RWPE1 (cell line): ENCODE results near the gene FOXP4.

Source experiments
- CTCF ChIA-PET: fragments of 350-600 bp; sonication (Branson Sonifier 250); formaldehyde crosslinking; extraction: SDS; loops from one replicate; lab custom pipeline; 2021; lab: Yijun Ruan, JAX
- POLR2A ChIA-PET: fragments of 400-600 bp; formaldehyde crosslinking; extraction: SDS; loops from one replicate; lab custom pipeline; 2020; ENCODE audit warnings: antibody characterized with exemption; ENCODE audit not compliant: low non-redundant PET; lab: Yijun Ruan, JAX
- DNase-seq: peaks from one replicate; pipeline ENCODE4 v3.0.0; 2012; ENCODE audit warnings: low spot score
- H3K27ac ChIP-seq: fragments of 450-650 bp; 2 replicates; pipeline ENCODE4 v1.5.1; 2017
- CTCF ChIP-seq: fragments of 450-650 bp; conservative IDR thresholded peaks from 2 replicates; pipeline ENCODE4 v1.5.1; 2017; ENCODE audit warnings: low read depth, mild to moderate bottlenecking

FOXP4 gene

GRCh38 chr6:41511443-41512060 lies 34.6 kb upstream of the FOXP4 start:
- TF ChIP-seq CTCF = no peak
- ChIA-PET CTCF (interaction anchor here (0.6 kb wide), 1 partner anchor 31 kb away, joined by 4 read pairs; no protein-coding TSS in a partner anchor), POLR2A (no interaction called here)
- no peak overlapping the region for H3K27ac ChIP-seq
- DNase-seq = no peak

GRCh38 chr6:41512146-41512701 lies 34.0 kb upstream of the FOXP4 start:
- no peak for DNase-seq
- POLR2A ChIA-PET = no interaction called here
- CTCF ChIA-PET = no interaction called here
- H3K27ac ChIP-seq = no peak overlapping the region
- TF ChIP-seq CTCF = no peak

GRCh38 chr6:41515995-41516394 lies 30.2 kb upstream of the FOXP4 start:
- CTCF ChIA-PET = interaction anchor here (0.6 kb wide), 2 partner anchors 13 to 43 kb away, joined by 3 read pairs; no protein-coding TSS in a partner anchor
- H3K27ac ChIP-seq = no peak overlapping the region
- DNase-seq = no peak
- POLR2A ChIA-PET = no interaction called here
- no peak for TF ChIP-seq CTCF

- H3K27ac ChIP-seq = no peak overlapping the region
- TF ChIP-seq CTCF = no peak
- DNase-seq = peak; percentile 20
- POLR2A ChIA-PET = no interaction called here
- CTCF ChIA-PET = interaction anchor here (1.1 kb wide), 1 partner anchor 11 kb away, joined by 3 read pairs; no protein-coding TSS in a partner anchor
Measured at GRCh38 chr6:41518118-41518517, 28.1 kb upstream of the FOXP4 start.

GRCh38 chr6:41519305-41519744 lies 26.9 kb upstream of the FOXP4 start:
- ChIA-PET POLR2A (no interaction called here), CTCF (no interaction called here)
- H3K27ac ChIP-seq = no peak overlapping the region
- DNase-seq = no peak
- TF ChIP-seq CTCF = no peak

GRCh38 chr6:41519745-41520699 lies 26.2 kb upstream of the FOXP4 start:
- ChIA-PET POLR2A (no interaction called here), CTCF (interaction anchor here (0.7 kb wide), 1 partner anchor 11 kb away, joined by 3 read pairs; no protein-coding TSS in a partner anchor)
- H3K27ac ChIP-seq = no peak overlapping the region
- TF ChIP-seq CTCF = no peak
- DNase-seq = no peak
